H1 (cell line): ENCODE data around the gene GLRX5. TPM values are rescaled to one million over a fixed set of nuclear protein-coding genes. Genes with fewer than 3 reads are reported as not detected.

Source experiments
- CTCF ChIA-PET: fragments of 300-600 bp; sonication (Branson Sonifier 250); formaldehyde crosslinking; loops from one replicate; lab custom pipeline; 2021; ENCODE audit not compliant: partially characterized antibody; lab: Charles Lee
- POLR2A ChIA-PET: fragments of 300-600 bp; sonication (Branson Sonifier 250); formaldehyde crosslinking; loops from one replicate; lab custom pipeline; 2021; ENCODE audit warnings: inconsistent platforms; ENCODE audit not compliant: partially characterized antibody; lab: Charles Lee
- DNase-seq, 2 experiments: peaks; one replicate each; pipeline versions ENCODE4 v3.0.0 to v3.0.0-alpha.2; 2010 to 2022; ENCODE audit warnings: low spot score in 2 of 2, low read depth in 1 of 2, mixed read lengths in 1 of 2
- FAIRE-seq: peaks from 2 replicates; lab custom pipeline; 2011; peaks lifted over from hg19 to GRCh38; lab: Jason Lieb, UNC
- H2AFZ ChIP-seq: 2 replicates; pipeline ENCODE4 v1.8.1; 2012; ENCODE audit warnings: low read length, inconsistent platforms
- H2AK5ac ChIP-seq: 2 replicates; pipeline ENCODE4 v1.6.1; 2013; ENCODE audit warnings: low read depth, low read length
- H2BK120ac ChIP-seq: replicated peaks from 2 replicates; pipeline ENCODE3; 2013; ENCODE audit warnings: low read depth, low read length, inconsistent platforms
- H2BK12ac ChIP-seq: 2 replicates; pipeline ENCODE4 v1.6.1; 2013; ENCODE audit warnings: low read depth, low read length
- H2BK15ac ChIP-seq: 2 replicates; pipeline ENCODE4 v1.6.1; 2013; ENCODE audit warnings: low read length
- H2BK20ac ChIP-seq: 2 replicates; pipeline ENCODE4 v1.6.1; 2013; ENCODE audit warnings: low read length
- H2BK5ac ChIP-seq: 2 replicates; pipeline ENCODE4 v1.6.1; 2013; ENCODE audit warnings: low read depth, low read length
- H3K14ac ChIP-seq: 2 replicates; pipeline ENCODE4 v1.6.1; 2013; ENCODE audit warnings: inconsistent platforms; ENCODE audit not compliant: insufficient read length
- H3K18ac ChIP-seq: 2 replicates; pipeline ENCODE4 v1.6.1; 2013; ENCODE audit warnings: low read length; ENCODE audit errors: extremely low read depth
- H3K23ac ChIP-seq: 2 replicates; pipeline ENCODE4 v1.6.1; 2013; ENCODE audit warnings: inconsistent platforms; ENCODE audit not compliant: insufficient read length
- H3K23me2 ChIP-seq: 2 replicates; pipeline ENCODE4 v1.6.1; 2013; ENCODE audit warnings: low read depth, low read length
- H3K27ac ChIP-seq: 2 replicates; pipeline ENCODE4 v1.6.1; 2011; ENCODE audit warnings: low read depth, low read length, inconsistent platforms
- H3K27me3 ChIP-seq, 4 experiments: replicated peaks in 1 of 4; 1 replicate in 1 of 4; 2 replicates in 3 of 4; pipeline versions ENCODE4 v1.6.1 to v1.8.1; 2011 to 2013; ENCODE audit warnings: low read length in 3 of 4, mild to moderate bottlenecking in 3 of 4, inconsistent platforms in 2 of 4, mixed read lengths in 2 of 4, moderate library complexity in 1 of 4; ENCODE audit not compliant: control insufficient read depth in 3 of 4, insufficient read depth in 3 of 4; ENCODE audit errors: extremely low read depth in 1 of 4
- H3K36me3 ChIP-seq, 4 experiments: 2 replicates each; pipeline versions ENCODE4 v1.6.1 to v1.8.1; 2011 to 2013; ENCODE audit warnings: mild to moderate bottlenecking in 4 of 4, low read length in 3 of 4, moderate library complexity in 2 of 4, control low read depth in 1 of 4, inconsistent platforms in 1 of 4; ENCODE audit not compliant: insufficient read depth in 4 of 4, control insufficient read depth in 2 of 4
- H3K4ac ChIP-seq: replicated peaks from 2 replicates; pipeline ENCODE3; 2013; ENCODE audit warnings: low read length, low read depth, mixed read lengths, inconsistent platforms; ENCODE audit not compliant: insufficient read length
- H3K4me1 ChIP-seq, 4 experiments: replicated peaks in 1 of 4; 1 replicate in 1 of 4; 2 replicates in 3 of 4; pipeline versions ENCODE4 v1.6.1 to v1.8.1; 2011 to 2013; ENCODE audit warnings: low read length in 3 of 4, inconsistent platforms in 2 of 4, mixed read lengths in 1 of 4; ENCODE audit not compliant: insufficient read depth in 4 of 4, control insufficient read depth in 3 of 4
- H3K4me2 ChIP-seq, 2 experiments: 2 replicates each; pipeline versions ENCODE4 v1.6.1 to v1.8.1; 2011 to 2013; ENCODE audit warnings: low read depth in 2 of 2, low read length in 2 of 2, control low read depth in 1 of 2, inconsistent platforms in 1 of 2, mild to moderate bottlenecking in 1 of 2; ENCODE audit not compliant: insufficient read depth in 1 of 2
- H3K4me3 ChIP-seq, 4 experiments: fragments of 200-600, 300-600 bp in 1 of 4; sonication (generic), shearing (Covaris generic), sonication (Bioruptor Twin) in 1 of 4; 2 replicates each; pipeline versions ENCODE4 v1.5.1 to v1.8.1; 2011 to 2016; ENCODE audit warnings: low read length in 4 of 4, low read depth in 3 of 4, control low read depth in 2 of 4, inconsistent platforms in 2 of 4, mild to moderate bottlenecking in 2 of 4, mixed read lengths in 1 of 4, moderate library complexity in 1 of 4; ENCODE audit not compliant: insufficient read depth in 2 of 4; ENCODE audit errors: extremely low read depth in 1 of 4
- H3K56ac ChIP-seq: replicated peaks from 2 replicates; pipeline ENCODE3; 2013; ENCODE audit warnings: low read depth, mild to moderate bottlenecking, mixed read lengths, low read length, inconsistent platforms; ENCODE audit not compliant: insufficient read length
- H3K79me1 ChIP-seq: 2 replicates; pipeline ENCODE4 v1.6.1; 2013; ENCODE audit warnings: low read depth, low read length, control low read depth
- H3K79me2 ChIP-seq, 2 experiments: 2 replicates each; pipeline versions ENCODE4 v1.6.1 to v1.8.1; 2012 to 2013; ENCODE audit warnings: low read length in 2 of 2, mild to moderate bottlenecking in 2 of 2, inconsistent platforms in 1 of 2; ENCODE audit not compliant: insufficient read depth in 2 of 2, control insufficient read depth in 1 of 2
- H3K9ac ChIP-seq, 4 experiments: replicated peaks in 1 of 4; 1 replicate in 1 of 4; 2 replicates in 3 of 4; pipeline versions ENCODE4 v1.6.1 to v1.8.1; 2011 to 2013; ENCODE audit warnings: low read depth in 3 of 4, low read length in 3 of 4, control low read depth in 2 of 4, mild to moderate bottlenecking in 2 of 4, moderate library complexity in 2 of 4, inconsistent platforms in 1 of 4; ENCODE audit errors: extremely low read depth in 1 of 4
- H3K9me3 ChIP-seq, 2 experiments: 2 replicates each; pipeline versions ENCODE4 v1.6.1 to v1.8.1; 2012 to 2013; ENCODE audit warnings: mild to moderate bottlenecking in 2 of 2, moderate library complexity in 2 of 2, control low read depth in 1 of 2, inconsistent platforms in 1 of 2, low read depth in 1 of 2, low read length in 1 of 2, mixed read lengths in 1 of 2; ENCODE audit not compliant: insufficient read depth in 2 of 2
- H4K20me1 ChIP-seq, 2 experiments: replicated peaks in 1 of 2; 2 replicates each; pipeline versions ENCODE3 to v1.8.1; 2011 to 2013; ENCODE audit warnings: inconsistent platforms in 2 of 2, low read length in 2 of 2, mild to moderate bottlenecking in 1 of 2; ENCODE audit not compliant: insufficient read depth in 2 of 2, control insufficient read depth in 1 of 2
- H4K5ac ChIP-seq: 2 replicates; pipeline ENCODE4 v1.6.1; 2013; ENCODE audit warnings: low read length, low read depth, mixed read lengths, inconsistent platforms; ENCODE audit not compliant: insufficient read length
- H4K8ac ChIP-seq: 2 replicates; pipeline ENCODE4 v1.8.0; 2013; ENCODE audit warnings: mild to moderate bottlenecking, moderate library complexity, low read length, inconsistent platforms; ENCODE audit not compliant: insufficient read depth; ENCODE audit errors: extremely low read depth
- H4K91ac ChIP-seq: replicated peaks from 2 replicates; pipeline ENCODE3; 2013; ENCODE audit warnings: low read length, mixed read lengths, inconsistent platforms; ENCODE audit not compliant: insufficient read length
- CBX8 ChIP-seq: fragments of 300-800, 300-1000 bp; sonication (generic); IDR thresholded peaks from 2 replicates; pipeline ENCODE4 v1.7.1; 2016; ENCODE audit warnings: low read depth, low read length, borderline replicate concordance
- CEBPB ChIP-seq: IDR thresholded peaks from 2 replicates; pipeline ENCODE4 v1.6.1; 2012; ENCODE audit warnings: low read depth, low read length
- CREB1 ChIP-seq: IDR thresholded peaks from 2 replicates; pipeline ENCODE4 v1.6.1; 2012; ENCODE audit warnings: inconsistent platforms
- RBBP5 ChIP-seq: IDR thresholded peaks from 2 replicates; pipeline ENCODE4 v1.7.1; 2012; ENCODE audit warnings: low read depth, mild to moderate bottlenecking, inconsistent platforms, low read length, moderate library complexity, borderline replicate concordance
- SUZ12 ChIP-seq: fragments of 200-600 bp; sonication (generic); IDR thresholded peaks from 2 replicates; pipeline ENCODE4 v1.6.1; 2012; ENCODE audit warnings: mild to moderate bottlenecking, inconsistent platforms, low read length, moderate library complexity, mixed read lengths
- TAF7 ChIP-seq: optimal IDR thresholded peaks from 2 replicates; pipeline ENCODE3; 2011; ENCODE audit warnings: low read depth, mild to moderate bottlenecking, inconsistent platforms, low read length, moderate library complexity, borderline replicate concordance
- WGBS, 2 experiments: shearing (Covaris generic) in 1 of 2; methylation state at CpG; one replicate each; pipeline versions ENCODE4 v1.1.6 to v1.1.7; 2013 to 2015; ENCODE audit warnings: low lambda C conversion rate in 2 of 2, mixed read lengths in 2 of 2, inconsistent platforms in 1 of 2, low coverage in 1 of 2, missing lambda C conversion rate in 1 of 2; ENCODE audit not compliant: insufficient replicate concordance in 2 of 2, insufficient coverage in 1 of 2, insufficient read length in 1 of 2; ENCODE audit errors: extremely low coverage in 1 of 2, missing lambda C conversion rate in 1 of 2; 5-methylcytosine and 5-hydroxymethylcytosine counted together
- polyA plus RNA-seq, 7 experiments: library from polyadenylated mRNA; depleted of rRNA in 3 of 7; stranded (reverse) in 5 of 7; unstranded in 2 of 7; fragments of >200 nt in 5 of 7; fragments of 200-250 nt in 2 of 7; gene quantifications; 1 replicate in 5 of 7; 2 replicates in 1 of 7; 4 replicates in 1 of 7; pipeline versions ENCODE4 v1.2.1 to v1.2.3, GENCODE V29; 2011 to 2013; ENCODE audit warnings: missing spikeins in 2 of 7, mixed read lengths in 2 of 7
- total RNA-seq: library from RNA; stranded (reverse); fragmentation: NEBNext Ultra II Directional; extraction: Animal tissue kit (Norgen Biotek cat#: 25700); gene quantifications from 2 replicates; pipeline ENCODE4 v1.2.1, GENCODE V29; 2021

Gene GLRX5
- total and polyA plus RNA-seq, 2 of the 8 experiments (the other 6 are each of a cell fraction or from before 2014, with no cell fraction given), result 70.1 to 88.8 TPM

DNA sequence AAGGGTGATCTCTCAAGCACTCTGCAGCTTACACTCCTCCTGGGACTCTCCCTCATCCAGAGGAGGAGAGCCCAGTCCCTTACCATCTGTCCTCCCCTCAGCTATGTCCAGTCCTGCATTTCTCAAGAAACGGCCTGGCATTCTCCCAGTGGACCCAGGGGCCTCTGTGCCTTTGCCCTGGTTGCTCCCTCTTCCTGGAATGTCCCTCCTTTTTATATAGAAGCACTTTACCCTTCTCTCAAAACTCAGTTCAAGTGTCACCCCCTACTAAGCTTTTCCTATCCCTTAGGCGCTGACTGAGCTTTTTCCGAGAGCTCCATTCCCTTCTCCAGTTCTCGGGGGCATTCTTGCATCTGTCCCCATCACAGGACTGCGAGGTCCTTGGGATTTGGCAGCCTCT lies 8.9 kb upstream of the GLRX5 start:
- H2AFZ ChIP-seq, result no peak overlapping the region
- H3K56ac ChIP-seq, result no peak overlapping the region
- H3K9me3 ChIP-seq, result no peaks in the 10 kb centered on the region
- H2BK20ac ChIP-seq, result no peak overlapping the region
- no peaks in the 10 kb centered on the region for H3K23me2 ChIP-seq
- POLR2A ChIA-PET, result interaction anchor here (1.0 to 1.4 kb wide), 4 partner anchors 8 to 513 kb away, joined by 3 to 7 read pairs (median 4); no protein-coding TSS in a partner anchor
- peaks cover 5% of the 10 kb centered on the region for H3K79me1 ChIP-seq
- no peak overlapping the region; a peak in 1 of 4 replicates for H3K4me2 ChIP-seq
- H3K36me3 ChIP-seq, result no peaks in the 10 kb centered on the region
- H4K5ac ChIP-seq, result no peak overlapping the region
- H3K9ac ChIP-seq, result no peak overlapping the region
- FAIRE-seq (no peak), DNase-seq (no peak)
- H2BK15ac ChIP-seq, result no peak overlapping the region
- no peak overlapping the region for H3K14ac ChIP-seq
- no peak overlapping the region for H3K23ac ChIP-seq
- no peak overlapping the region for H3K27ac ChIP-seq
- H2BK5ac ChIP-seq, result no peak overlapping the region
- H3K4me1 ChIP-seq, result peaks cover 0 to 9% (median 0%) of the 10 kb centered on the region in 4 experiments; a peak in 2 of 7 replicates
- H4K91ac ChIP-seq, result no peak overlapping the region
- H3K79me2 ChIP-seq, result peaks cover 2 to 20% of the 10 kb centered on the region in 2 experiments; a peak in 3 of 4 replicates
- 81% methylated on average over 5 of the region's 5 CpGs; no CpG with 5 or more reads in 1 of the 2 experiments for WGBS, 2 experiments
- no peak overlapping the region for H2BK120ac ChIP-seq
- no peak overlapping the region for H4K8ac ChIP-seq
- H4K20me1 ChIP-seq, result peaks cover 7% of the 10 kb centered on the region in 2 experiments
- H3K4ac ChIP-seq, result no peak overlapping the region
- H2BK12ac ChIP-seq, result no peak overlapping the region
- H2AK5ac ChIP-seq, result no peak overlapping the region
- CTCF ChIA-PET, result interaction anchor here (1.0 to 4.1 kb wide), 22 partner anchors 10 to 158 kb away, joined by 3 to 44 read pairs (median 8); partner anchors contain the start of gene SYNE3
- H3K27me3 ChIP-seq, result no peaks in the 10 kb centered on the region
- H3K4me3 ChIP-seq, result no peak overlapping the region
- no peak overlapping the region for H3K18ac ChIP-seq
- no peak for TF ChIP-seq SUZ12
- no peak for TF ChIP-seq RBBP5
- TF ChIP-seq TAF7, result no peak
- TF ChIP-seq CEBPB, result no peak
- no peak for TF ChIP-seq CREB1
- no peak for TF ChIP-seq CBX8
